H1 (cell line): Measurements from ENCODE around the gene DNM2. TPM values are rescaled to one million over a fixed set of nuclear protein-coding genes. Genes with fewer than 3 reads are reported as not detected.

ENCODE experiments used
- GABPA ChIP-seq: IDR thresholded peaks from 2 replicates; pipeline ENCODE4 v1.6.1; 2011; ENCODE audit warnings: mild to moderate bottlenecking, low read length, moderate library complexity, borderline replicate concordance; ENCODE audit not compliant: insufficient read depth
- HDAC6 ChIP-seq: IDR thresholded peaks from one replicate; pipeline ENCODE4 v1.7.1; 2012; ENCODE audit warnings: low read depth, mild to moderate bottlenecking, inconsistent platforms, low read length, moderate library complexity
- PHF8 ChIP-seq: fragments of 200-600 bp; sonication (generic); conservative IDR thresholded peaks from 2 replicates; pipeline ENCODE4 v1.7.1; 2012; ENCODE audit warnings: low read depth, mild to moderate bottlenecking, inconsistent platforms, low read length, moderate library complexity
- POLR2AphosphoS5 ChIP-seq: IDR thresholded peaks from 2 replicates; pipeline ENCODE4 v1.6.1; 2011; ENCODE audit warnings: low read depth, low read length
- RBBP5 ChIP-seq: IDR thresholded peaks from 2 replicates; pipeline ENCODE4 v1.7.1; 2012; ENCODE audit warnings: low read depth, mild to moderate bottlenecking, inconsistent platforms, low read length, moderate library complexity, borderline replicate concordance
- SIRT6 ChIP-seq: IDR thresholded peaks from one replicate; pipeline ENCODE4 v1.7.1; 2012; ENCODE audit warnings: low read length, inconsistent platforms
- SRF ChIP-seq: IDR thresholded peaks from 2 replicates; pipeline ENCODE4 v1.6.1; 2011; ENCODE audit warnings: mild to moderate bottlenecking, low read depth, low read length, moderate library complexity
- polyA plus RNA-seq, 7 experiments: library from polyadenylated mRNA; depleted of rRNA in 3 of 7; stranded (reverse) in 5 of 7; unstranded in 2 of 7; fragments of >200 nt in 5 of 7; fragments of 200-250 nt in 2 of 7; gene quantifications; 1 replicate in 5 of 7; 2 replicates in 1 of 7; 4 replicates in 1 of 7; pipeline versions ENCODE4 v1.2.1 to v1.2.3, GENCODE V29; 2011 to 2013; ENCODE audit warnings: missing spikeins in 2 of 7, mixed read lengths in 2 of 7
- total RNA-seq: library from RNA; stranded (reverse); fragmentation: NEBNext Ultra II Directional; extraction: Animal tissue kit (Norgen Biotek cat#: 25700); gene quantifications from 2 replicates; pipeline ENCODE4 v1.2.1, GENCODE V29; 2021
- TF ChIP-seq, protein P1 (sequence below): IDR thresholded peaks from 2 replicates; pipeline ENCODE4 v1.6.1; 2011; ENCODE audit warnings: low read depth, mild to moderate bottlenecking, low read length; ENCODE audit not compliant: insufficient read depth

Gene DNM2
- total and polyA plus RNA-seq, 2 of the 8 experiments (the other 6 are each of a cell fraction or from before 2014, with no cell fraction given) = 61.9 to 120 TPM

DNA sequence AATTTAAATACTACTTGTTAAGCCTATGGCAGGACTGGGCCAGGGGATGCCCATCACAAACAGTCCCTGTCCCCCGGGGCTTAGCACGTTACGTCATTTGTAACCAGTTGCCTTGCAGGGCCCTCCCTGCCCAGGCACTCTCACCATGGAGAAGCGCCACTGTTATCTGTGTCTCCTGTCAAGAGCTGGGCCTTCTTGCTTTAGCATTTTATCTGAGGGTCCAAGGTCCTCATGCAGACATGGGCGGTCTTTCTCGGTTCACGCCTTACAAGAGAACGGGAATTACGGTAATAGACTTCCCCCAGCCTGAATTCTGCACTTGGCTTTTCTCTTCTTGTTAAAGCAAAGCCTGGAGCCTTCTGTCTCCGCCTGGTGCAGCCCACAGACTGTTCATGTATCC lies 72.0 kb downstream of the DNM2 start (continued):
- TF ChIP-seq POLR2AphosphoS5 (no peak), SIRT6 (no peak), HDAC6 (no peak), SRF (no peak), GABPA (no peak), PHF8 (no peak), RBBP5 (no peak)
- TF ChIP-seq, protein P1, sequence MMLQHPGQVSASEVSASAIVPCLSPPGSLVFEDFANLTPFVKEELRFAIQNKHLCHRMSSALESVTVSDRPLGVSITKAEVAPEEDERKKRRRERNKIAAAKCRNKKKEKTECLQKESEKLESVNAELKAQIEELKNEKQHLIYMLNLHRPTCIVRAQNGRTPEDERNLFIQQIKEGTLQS = no peak
